ENCODE data around the gene PGLYRP2. TPM values are rescaled to one million over a fixed set of nuclear protein-coding genes. Genes with fewer than 3 reads are reported as not detected.

PGLYRP2 gene
- total RNA-seq, 4 donors from 2014 or later: not detected

GRCh38 chr19:15467734-15468214 is 11.5 kb downstream of the PGLYRP2 start:
- TF ChIP-seq EP300 (IDR thresholded peaks at IDR 0.05) (no peak), POLR2AphosphoS5 (IDR thresholded peaks at IDR 0.05) (no peak), POLR2A (IDR thresholded peaks at IDR 0.05; ENCODE audit: low read depth) (no peak)
- TF ChIP-seq, protein P1, sequence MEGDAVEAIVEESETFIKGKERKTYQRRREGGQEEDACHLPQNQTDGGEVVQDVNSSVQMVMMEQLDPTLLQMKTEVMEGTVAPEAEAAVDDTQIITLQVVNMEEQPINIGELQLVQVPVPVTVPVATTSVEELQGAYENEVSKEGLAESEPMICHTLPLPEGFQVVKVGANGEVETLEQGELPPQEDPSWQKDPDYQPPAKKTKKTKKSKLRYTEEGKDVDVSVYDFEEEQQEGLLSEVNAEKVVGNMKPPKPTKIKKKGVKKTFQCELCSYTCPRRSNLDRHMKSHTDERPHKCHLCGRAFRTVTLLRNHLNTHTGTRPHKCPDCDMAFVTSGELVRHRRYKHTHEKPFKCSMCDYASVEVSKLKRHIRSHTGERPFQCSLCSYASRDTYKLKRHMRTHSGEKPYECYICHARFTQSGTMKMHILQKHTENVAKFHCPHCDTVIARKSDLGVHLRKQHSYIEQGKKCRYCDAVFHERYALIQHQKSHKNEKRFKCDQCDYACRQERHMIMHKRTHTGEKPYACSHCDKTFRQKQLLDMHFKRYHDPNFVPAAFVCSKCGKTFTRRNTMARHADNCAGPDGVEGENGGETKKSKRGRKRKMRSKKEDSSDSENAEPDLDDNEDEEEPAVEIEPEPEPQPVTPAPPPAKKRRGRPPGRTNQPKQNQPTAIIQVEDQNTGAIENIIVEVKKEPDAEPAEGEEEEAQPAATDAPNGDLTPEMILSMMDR (IDR thresholded peaks at IDR 0.05): no peak
- no peak overlapping the region for H3K4me3 ChIP-seq
- DNase-seq (ENCODE audit: extremely low spot score): no peak
- intact Hi-C loops (cut with DNase I): no loop called here
- H3K4me1 ChIP-seq: peaks cover 7 to 15% (median 12%) of the 10 kb centered on the region in 4 donors
- 73% methylated on average over 6 of the region's 6 CpGs for WGBS
- no peak overlapping the region for H3K27ac ChIP-seq (replicated peaks in 1 of 4)
- H3K36me3 ChIP-seq: no peaks in the 10 kb centered on the region
- peaks cover 0 to 87% (median 28%) of the 10 kb centered on the region in 4 donors for H3K27me3 ChIP-seq
- H3K9me3 ChIP-seq: no peaks in the 10 kb centered on the region

GRCh38 chr19:15466851-15467733 is 12.2 kb downstream of the PGLYRP2 start:
- TF ChIP-seq POLR2AphosphoS5 (IDR thresholded peaks at IDR 0.05) (peak; percentile 20 to 31), EP300 (IDR thresholded peaks at IDR 0.05) (no peak), POLR2A (IDR thresholded peaks at IDR 0.05; ENCODE audit: low read depth) (no peak)
- TF ChIP-seq, protein P1 (IDR thresholded peaks at IDR 0.05): no peak
- no peak for DNase-seq (ENCODE audit: extremely low spot score)

GRCh38 chr19:15464394-15465385 is 14.6 kb downstream of the PGLYRP2 start, which contains the start of gene RASAL3:
Gene RASAL3, minus strand, starts transcription at chr19:15464544. Its CDS starts 186 bp downstream, at chr19:15464358.
- peaks cover 0 to 83% (median 22%) of the 10 kb centered on the region in 4 donors for H3K27me3 ChIP-seq

More at GRCh38 chr19:15466851-15467733, 12.2 kb downstream of the PGLYRP2 start:
- intact Hi-C loops (cut with DNase I): no loop called here
- WGBS: 46% methylated on average over 8 of the region's 8 CpGs
- Histone ChIP-seq H3K27me3 (peaks cover 0 to 89% (median 28%) of the 10 kb centered on the region in 4 donors), H3K4me3 (no peak overlapping the region), H3K4me1 (peaks cover 7 to 15% (median 12%) of the 10 kb centered on the region in 4 donors), H3K27ac (replicated peaks in 1 of 4) (no peak overlapping the region), H3K9me3 (no peaks in the 10 kb centered on the region), H3K36me3 (no peaks in the 10 kb centered on the region)

More at GRCh38 chr19:15464394-15465385, 14.6 kb downstream of the PGLYRP2 start, which contains the start of gene RASAL3:
- peak within 1 kb of the TSS; percentile 39 to 56 (median 43) for H3K4me3 ChIP-seq
- H3K36me3 ChIP-seq: no peaks in the 10 kb centered on the region
- intact Hi-C loops (cut with DNase I): no loop called here
- TF ChIP-seq, protein P1 (IDR thresholded peaks at IDR 0.05): no peak
- TF ChIP-seq EP300 (IDR thresholded peaks at IDR 0.05): no peak
- no peak for TF ChIP-seq POLR2AphosphoS5 (IDR thresholded peaks at IDR 0.05)
- no peak for TF ChIP-seq POLR2A (IDR thresholded peaks at IDR 0.05; ENCODE audit: low read depth)
- WGBS: 28% methylated on average over 16 of the region's 17 CpGs
- peaks cover 5 to 11% (median 7%) of the 10 kb centered on the region in 4 donors for H3K4me1 ChIP-seq
- peak within 1 kb of the TSS in 3 of 4 donors; percentile 39 to 47 (median 40) for H3K27ac ChIP-seq (replicated peaks in 1 of 4)
- DNase-seq (ENCODE audit: extremely low spot score): no peak
- H3K9me3 ChIP-seq: no peaks in the 10 kb centered on the region

Data from esophagus muscularis mucosa (tissue), 4 donors.